ENCODE data around the gene SIPA1L2. TPM values are rescaled to one million over a fixed set of nuclear protein-coding genes. Genes with fewer than 3 reads are reported as not detected.

Gene SIPA1L2
- total RNA-seq, 1 donor from 2014 or later = 14.9 TPM

GRCh38 chr1:232673256-232673655, 43.3 kb upstream of the SIPA1L2 start:
- no peak overlapping the region for H3K4me3 Mint-ChIP-seq (ENCODE audit: unreplicated experiment)

GRCh38 chr1:232669981-232670747, 40.2 kb upstream of the SIPA1L2 start:
- H3K36me3 ChIP-seq (ENCODE audit: insufficient read depth, low read length) = no peaks in the 10 kb centered on the region
- H2AFZ ChIP-seq (ENCODE audit: low read depth, low read length) = no peak overlapping the region
- no peaks in the 10 kb centered on the region for H3K9me3 ChIP-seq (ENCODE audit: insufficient read depth, low read depth, low read length)
- no peak overlapping the region for H3K9ac ChIP-seq (ENCODE audit: low read length)
- H3K4me1 ChIP-seq (ENCODE audit: insufficient read depth, low read length) = no peaks in the 10 kb centered on the region
- FAIRE-seq = no peak
- no peaks in the 10 kb centered on the region for H3K36me3 Mint-ChIP-seq (ENCODE audit: low read depth, unreplicated experiment)
- H3K27me3 ChIP-seq (ENCODE audit: insufficient read depth, low read length) = peaks cover 2% of the 10 kb centered on the region
- no peak for TF ChIP-seq CTCF (IDR thresholded peaks at IDR 0.05; ENCODE audit: insufficient read depth, low read depth, low read length)
- TF ChIP-seq EZH2 (IDR thresholded peaks at IDR 0.05; ENCODE audit: insufficient read depth, low read length) = no peak
- H4K20me1 ChIP-seq (ENCODE audit: insufficient read depth, low read length) = no peaks in the 10 kb centered on the region
- peaks cover 15% of the 10 kb centered on the region for H3K27me3 Mint-ChIP-seq (ENCODE audit: low read depth, unreplicated experiment)
- H3K4me3 ChIP-seq (ENCODE audit: insufficient read depth, low read depth, low read length) = no peak overlapping the region
- no peaks in the 10 kb centered on the region for H3K4me1 Mint-ChIP-seq (ENCODE audit: low read depth, unreplicated experiment)
- no peaks in the 10 kb centered on the region for H3K9me3 Mint-ChIP-seq (ENCODE audit: unreplicated experiment)
- no peak overlapping the region for H3K4me2 ChIP-seq (ENCODE audit: low read length)
- no peak overlapping the region for H3K27ac Mint-ChIP-seq (ENCODE audit: unreplicated experiment)
- H3K27ac ChIP-seq (ENCODE audit: low read depth, low read length) = no peak overlapping the region
- no peak overlapping the region for H3K4me3 Mint-ChIP-seq (ENCODE audit: unreplicated experiment)
- no peaks in the 10 kb centered on the region for H3K79me2 ChIP-seq (ENCODE audit: insufficient read depth, low read length)
- peak; percentile 84 for DNase-seq (ENCODE audit: low read depth)

More at GRCh38 chr1:232673256-232673655, 43.3 kb upstream of the SIPA1L2 start:
- H3K36me3 ChIP-seq (ENCODE audit: insufficient read depth, low read length) = no peaks in the 10 kb centered on the region
- no peak overlapping the region for H3K4me2 ChIP-seq (ENCODE audit: low read length)
- no peak overlapping the region for H3K4me3 ChIP-seq (ENCODE audit: insufficient read depth, low read depth, low read length)
- H2AFZ ChIP-seq (ENCODE audit: low read depth, low read length) = no peak overlapping the region
- Mint-ChIP-seq H3K27me3 (ENCODE audit: low read depth, unreplicated experiment) (peaks cover 27% of the 10 kb centered on the region), H3K27ac (ENCODE audit: unreplicated experiment) (no peak overlapping the region), H3K4me1 (ENCODE audit: low read depth, unreplicated experiment) (no peaks in the 10 kb centered on the region), H3K9me3 (ENCODE audit: unreplicated experiment) (no peaks in the 10 kb centered on the region), H3K36me3 (ENCODE audit: low read depth, unreplicated experiment) (no peaks in the 10 kb centered on the region)
- H3K4me1 ChIP-seq (ENCODE audit: insufficient read depth, low read length) = no peaks in the 10 kb centered on the region
- H3K9ac ChIP-seq (ENCODE audit: low read length) = no peak overlapping the region
- H3K27ac ChIP-seq (ENCODE audit: low read depth, low read length) = no peak overlapping the region
- TF ChIP-seq EZH2 (IDR thresholded peaks at IDR 0.05; ENCODE audit: insufficient read depth, low read length) (no peak), CTCF (IDR thresholded peaks at IDR 0.05; ENCODE audit: insufficient read depth, low read depth, low read length) (no peak)
- FAIRE-seq (no peak), DNase-seq (ENCODE audit: low read depth) (no peak)
- no peaks in the 10 kb centered on the region for H3K79me2 ChIP-seq (ENCODE audit: insufficient read depth, low read length)
- H3K27me3 ChIP-seq (ENCODE audit: insufficient read depth, low read length) = peaks cover 5% of the 10 kb centered on the region
- no peaks in the 10 kb centered on the region for H4K20me1 ChIP-seq (ENCODE audit: insufficient read depth, low read length)
- H3K9me3 ChIP-seq (ENCODE audit: insufficient read depth, low read depth, low read length) = no peaks in the 10 kb centered on the region

- no peak for DNase-seq (ENCODE audit: low read depth)
- Histone ChIP-seq H3K27me3 (ENCODE audit: insufficient read depth, low read length) (no peaks in the 10 kb centered on the region), H3K4me2 (ENCODE audit: low read length) (peak overlapping the region; percentile 6), H2AFZ (ENCODE audit: low read depth, low read length) (no peak overlapping the region), H3K79me2 (ENCODE audit: insufficient read depth, low read length) (no peaks in the 10 kb centered on the region), H3K36me3 (ENCODE audit: insufficient read depth, low read length) (no peaks in the 10 kb centered on the region), H3K4me3 (ENCODE audit: insufficient read depth, low read depth, low read length) (no peak overlapping the region), H3K9me3 (ENCODE audit: insufficient read depth, low read depth, low read length) (no peaks in the 10 kb centered on the region), H4K20me1 (ENCODE audit: insufficient read depth, low read length) (no peaks in the 10 kb centered on the region), H3K27ac (ENCODE audit: low read depth, low read length) (no peak overlapping the region), H3K9ac (ENCODE audit: low read length) (no peak overlapping the region), H3K4me1 (ENCODE audit: insufficient read depth, low read length) (no peaks in the 10 kb centered on the region)
- FAIRE-seq = no peak
- no peak overlapping the region for H3K4me3 Mint-ChIP-seq (ENCODE audit: unreplicated experiment)
- peaks cover 3% of the 10 kb centered on the region for H3K27me3 Mint-ChIP-seq (ENCODE audit: low read depth, unreplicated experiment)
- no peak for TF ChIP-seq CTCF (IDR thresholded peaks at IDR 0.05; ENCODE audit: insufficient read depth, low read depth, low read length)
- TF ChIP-seq EZH2 (IDR thresholded peaks at IDR 0.05; ENCODE audit: insufficient read depth, low read length) = no peak
- no peaks in the 10 kb centered on the region for H3K36me3 Mint-ChIP-seq (ENCODE audit: low read depth, unreplicated experiment)
- no peak overlapping the region for H3K27ac Mint-ChIP-seq (ENCODE audit: unreplicated experiment)
- no peaks in the 10 kb centered on the region for H3K9me3 Mint-ChIP-seq (ENCODE audit: unreplicated experiment)
- H3K4me1 Mint-ChIP-seq (ENCODE audit: low read depth, unreplicated experiment) = no peaks in the 10 kb centered on the region
Measured at GRCh38 chr1:232667778-232668165, 37.8 kb upstream of the SIPA1L2 start.
